ENCODE data around the gene SRP14.
"Not testable (repeated sequence)": the region's sequence is repeated elsewhere in the genome, so short reads cannot be mapped to it uniquely, and the experiment has no call there.

SRP14 gene

DNA sequence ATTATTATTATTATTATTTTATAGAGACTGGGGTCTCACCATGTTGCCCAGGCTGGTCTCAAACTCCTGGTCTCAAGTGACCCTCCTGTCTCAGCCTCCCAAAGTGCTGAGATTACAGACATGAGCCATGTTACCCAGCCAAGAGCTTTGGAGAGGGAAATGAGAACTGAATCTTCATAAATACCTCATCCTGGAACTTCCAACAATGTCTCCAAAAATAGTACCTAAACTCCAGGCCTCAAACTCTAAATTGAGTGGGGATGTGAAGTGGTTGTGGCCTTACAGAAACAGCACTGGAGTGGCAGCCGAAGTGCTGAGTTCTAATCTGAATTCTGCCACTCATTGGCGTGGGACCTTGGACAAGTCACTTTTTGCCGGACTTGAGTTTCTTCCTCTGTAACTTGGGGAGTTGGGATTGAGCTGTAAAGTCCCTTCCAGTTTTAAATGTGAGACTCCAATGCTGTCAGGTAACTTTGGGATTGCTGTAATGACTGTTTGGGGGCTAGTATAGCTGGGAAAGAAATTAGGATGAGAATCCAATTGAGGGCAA is 10.0 kb upstream of the SRP14 start:
- DNase-seq = no peak

- DNase-seq = no peak
These were observed 9.3 kb upstream of the SRP14 start for GRCh38 chr15:40048211-40048792.

DNA sequence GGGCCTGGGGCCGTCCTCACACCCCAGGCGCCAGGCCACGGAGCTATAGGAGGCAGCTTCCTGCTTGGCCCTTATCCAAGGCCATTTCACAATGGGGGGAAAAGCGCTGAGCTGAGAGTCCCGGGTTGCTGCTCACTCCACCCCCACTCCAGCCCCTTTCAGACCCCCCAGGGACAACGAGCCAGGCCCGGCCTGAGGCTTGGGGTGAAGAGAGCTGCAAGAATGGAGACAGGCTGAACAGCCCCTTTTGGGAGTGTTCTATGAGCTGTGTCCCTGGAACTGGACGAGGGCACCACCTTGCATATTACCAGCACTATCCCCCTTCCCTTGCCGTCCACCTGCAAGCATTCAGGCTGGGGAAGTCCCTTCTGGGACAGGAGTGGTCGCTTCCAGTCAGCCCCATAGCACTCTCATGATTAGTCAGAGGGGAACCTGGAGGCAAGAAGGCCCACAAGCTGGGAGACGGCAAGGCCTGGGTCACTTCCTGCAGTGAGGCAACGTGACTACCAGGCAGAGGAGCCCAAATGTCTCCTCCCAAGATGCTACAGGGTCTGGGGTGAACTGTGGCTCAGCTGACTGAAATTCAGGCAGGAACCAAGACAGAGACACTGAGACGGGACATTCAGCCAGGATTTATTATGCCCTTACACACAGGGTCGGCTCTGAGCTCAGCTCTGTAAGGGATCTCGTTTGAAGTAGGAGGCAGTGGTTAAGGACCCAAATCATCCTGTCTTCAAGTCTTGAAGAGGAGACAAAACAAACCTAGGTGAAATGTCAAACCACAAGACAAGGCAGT is 8.6 kb upstream of the SRP14 start:
- DNase-seq = peak; percentile 63

DNA sequence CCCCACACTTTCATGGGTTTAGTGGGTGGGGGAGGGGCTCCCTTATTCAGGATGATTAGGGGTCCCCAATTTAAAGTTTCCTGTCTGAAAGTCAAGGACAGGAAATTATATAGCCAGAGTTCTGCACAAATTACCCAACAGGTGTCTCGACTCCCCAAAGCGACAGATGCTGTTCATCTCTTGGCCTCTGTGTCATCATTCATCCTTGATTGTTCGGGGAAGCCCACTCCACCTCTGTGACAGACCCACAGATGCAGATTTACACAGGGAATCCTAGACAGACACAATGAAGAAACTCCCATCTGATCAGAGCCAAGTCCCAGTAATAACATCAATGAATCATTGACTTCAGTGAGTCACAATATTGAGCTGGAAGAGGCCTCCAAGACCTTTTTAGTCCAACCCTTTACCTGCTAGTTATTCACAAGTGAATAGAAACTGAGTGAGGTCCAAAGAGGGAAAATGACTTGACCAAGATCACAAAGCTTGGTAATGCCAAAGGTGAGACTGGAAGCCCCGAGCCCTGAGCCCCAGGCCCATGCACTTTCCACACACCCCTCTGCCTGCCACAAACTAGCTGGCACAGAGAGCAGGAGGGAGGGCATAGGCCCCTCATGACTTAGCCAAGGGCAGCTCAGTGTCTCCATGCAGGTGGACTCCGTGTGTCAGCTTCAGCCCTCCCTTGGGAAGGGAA is 7.9 kb upstream of the SRP14 start:
- DNase-seq = no peak

GRCh38 chr15:40045572-40046217 is 6.7 kb upstream of the SRP14 start:
- no peak for DNase-seq

- peak; percentile 72 for DNase-seq
These were observed 6.0 kb upstream of the SRP14 start for GRCh38 chr15:40044717-40045571.

- DNase-seq = no peak
These were observed 5.1 kb upstream of the SRP14 start for GRCh38 chr15:40043927-40044716.

DNA sequence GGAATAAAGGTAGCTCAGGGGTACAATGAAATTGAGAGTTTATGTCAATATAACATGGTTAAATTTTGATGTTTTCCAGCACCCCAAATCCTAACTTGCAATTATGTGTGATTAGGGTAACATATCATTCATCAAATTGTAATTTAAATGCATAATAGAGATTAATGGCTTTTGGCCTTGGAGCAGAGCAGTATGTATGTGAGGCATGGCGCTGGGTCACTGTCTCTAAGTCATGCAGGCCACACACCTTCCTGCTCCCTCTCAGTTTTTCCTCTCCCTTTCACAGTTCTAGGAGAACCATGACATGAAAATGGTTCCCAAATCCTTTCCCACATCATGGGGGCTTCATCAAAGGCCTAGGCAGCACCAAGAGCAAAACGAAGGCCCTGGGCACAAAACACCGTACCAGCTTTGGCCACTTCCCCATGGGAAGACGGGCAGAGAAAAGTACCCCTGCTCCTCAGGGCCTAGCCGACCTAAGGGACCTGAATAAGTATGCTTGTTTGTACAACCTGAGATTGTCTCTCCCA is 3.9 kb upstream of the SRP14 start:
- DNase-seq = no peak

DNA sequence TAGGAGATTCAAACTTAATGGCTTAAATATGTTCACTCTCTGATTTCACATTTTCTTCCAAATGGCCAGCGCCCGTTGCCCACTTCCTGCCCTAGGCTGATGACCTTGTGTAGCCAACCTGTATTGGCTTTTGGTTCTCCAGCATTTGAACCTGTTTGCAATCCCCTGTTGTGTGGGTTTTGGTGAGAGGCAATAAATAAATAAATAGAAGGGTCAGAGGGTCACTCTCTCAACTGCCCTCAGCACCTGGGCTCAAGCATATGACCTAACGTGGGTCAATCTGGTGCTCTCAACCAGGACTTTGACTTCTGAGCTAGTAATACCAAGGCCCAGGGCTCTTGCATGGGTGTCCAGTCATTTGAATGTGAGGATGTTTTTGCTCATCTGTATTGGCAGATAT is 1.8 kb upstream of the SRP14 start:
- DNase-seq = no peak

GRCh38 chr15:40040293-40040635 is 1.3 kb upstream of the SRP14 start:
- DNase-seq = no peak

DNA sequence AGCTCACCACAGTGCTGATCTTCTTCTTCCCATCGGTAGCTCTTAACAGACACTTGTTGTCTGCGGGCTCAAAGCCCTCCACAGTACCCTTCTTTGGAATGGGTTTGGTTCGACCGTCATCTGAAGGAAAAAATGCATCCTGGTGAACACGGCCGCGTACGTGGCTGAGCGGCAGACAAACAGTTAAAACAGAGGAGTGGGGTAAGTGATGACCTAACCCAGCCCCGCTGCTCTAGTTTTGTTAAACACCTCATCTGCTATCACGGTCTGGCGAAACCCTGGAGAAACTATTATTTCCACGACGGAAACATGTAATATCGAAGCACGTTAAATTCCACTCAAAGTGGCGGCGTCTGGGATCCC is 725 bp downstream of the SRP14 start:
- DNase-seq = no peak

GRCh38 chr15:40037721-40038120 is 1.3 kb downstream of the SRP14 start:
- DNase-seq = no peak

- not testable (repeated sequence) for DNase-seq
These were observed 3.8 kb downstream of the SRP14 start for GRCh38 chr15:40035182-40035581.

GRCh38 chr15:40034186-40034946 is 4.6 kb downstream of the SRP14 start:
- DNase-seq = no peak

DNA sequence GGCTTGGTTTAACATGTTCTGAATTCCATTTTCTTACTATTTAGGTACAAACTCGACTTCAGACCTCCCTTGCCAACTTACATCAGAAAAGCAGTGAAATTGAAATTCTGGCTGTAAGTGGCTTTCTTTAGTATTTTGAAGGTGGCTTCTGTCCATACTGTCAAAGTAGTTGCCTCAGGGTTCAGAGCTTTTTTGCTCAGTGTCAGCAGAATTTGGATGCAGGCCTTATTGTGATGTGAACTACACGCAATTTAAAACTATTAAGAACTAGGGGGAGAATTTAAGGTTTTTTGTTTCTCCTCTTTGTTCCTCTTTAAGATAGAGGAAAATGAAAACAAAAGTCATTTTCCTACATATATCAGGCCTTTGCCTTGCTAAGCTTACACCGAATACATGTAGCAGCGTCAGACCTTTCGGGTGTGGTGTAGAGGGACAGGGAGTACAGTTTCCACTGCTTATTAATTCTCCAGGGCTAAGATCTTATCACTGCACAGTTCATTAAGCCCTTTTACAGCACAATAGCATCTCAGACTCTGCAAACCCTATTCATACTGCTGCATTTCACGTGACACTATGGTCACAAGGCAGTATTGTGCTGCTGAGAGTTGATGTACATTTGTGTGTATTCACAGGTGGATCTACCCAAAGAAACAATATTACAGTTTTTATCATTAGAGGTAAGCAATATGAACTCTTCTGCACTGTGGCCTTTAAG is 6.7 kb downstream of the SRP14 start:
- DNase-seq = no peak

GRCh38 chr15:40031300-40031699 is 7.7 kb downstream of the SRP14 start:
- no peak for DNase-seq

- DNase-seq = no peak
These were observed 8.7 kb downstream of the SRP14 start for GRCh38 chr15:40029979-40030893.

DNA sequence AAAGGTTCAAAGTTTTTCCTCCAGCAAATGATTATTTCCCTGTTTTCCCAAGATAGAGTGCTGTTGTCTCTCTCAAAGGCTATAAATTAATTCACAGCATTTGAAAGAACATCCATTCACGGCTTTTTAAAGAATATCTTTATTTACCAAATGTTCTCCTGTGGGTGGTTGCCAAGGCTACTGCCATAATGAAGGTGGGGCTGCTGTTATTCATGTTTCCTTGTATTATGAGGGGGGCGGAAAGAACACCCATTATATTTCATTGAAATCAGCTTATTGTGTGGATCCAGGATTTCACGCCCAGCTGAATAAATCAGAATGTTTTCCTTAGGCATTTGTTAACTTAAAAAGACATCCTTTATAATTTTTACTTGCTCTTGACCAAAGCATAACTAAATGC is 10.1 kb downstream of the SRP14 start:
- DNase-seq = no peak

GRCh38 chr15:40028193-40028592 is 10.8 kb downstream of the SRP14 start:
- no peak for DNase-seq
